Panc1 (cell line): ENCODE data around the gene LMOD1. TPM values are rescaled to one million over a fixed set of nuclear protein-coding genes. Genes with fewer than 3 reads are reported as not detected.

Experiments used
- ATAC-seq: fragments of 200-7000 bp; cut with Tn5 transposase; 2 replicates; pipeline ENCODE4 v1.9.1; 2020; ENCODE audit warnings: mild to moderate bottlenecking, moderate library complexity
- BruUV-seq: library from RNA; stranded (reverse); fragments of 400-500 nt; replicated peaks from 2 replicates; lab custom pipeline; 2021; lab: Mats Ljungman, UMichigan
- CTCF ChIA-PET: fragments of 300-600 bp; sonication (Branson Sonifier 250); formaldehyde crosslinking; loops from one replicate; lab custom pipeline; 2022; ENCODE audit warnings: antibody characterized with exemption; lab: Charles Lee
- POLR2A ChIA-PET: fragments of 300-600 bp; sonication (Branson Sonifier 250); formaldehyde crosslinking; loops from one replicate; lab custom pipeline; 2022; ENCODE audit warnings: antibody characterized with exemption; lab: Charles Lee
- DNase-seq: peaks from one replicate; pipeline ENCODE4 v3.0.0-alpha.2; 2010; ENCODE audit warnings: low read depth, low spot score
- H3K27ac ChIP-seq: 2 replicates; pipeline ENCODE4 v1.5.1; 2011; ENCODE audit warnings: mild to moderate bottlenecking, low read length, inconsistent platforms
- H3K27me3 ChIP-seq: fragments of 200-500 bp; sonication (Bioruptor generic); 2 replicates; pipeline ENCODE4 v1.6.0; 2014; ENCODE audit warnings: low read length, inconsistent platforms; ENCODE audit not compliant: control insufficient read depth, insufficient read depth
- H3K36me3 ChIP-seq: fragments of 200-500 bp; sonication (Bioruptor generic); 2 replicates; pipeline ENCODE4 v1.5.1; 2014; ENCODE audit warnings: inconsistent platforms, mild to moderate bottlenecking, low read length, moderate library complexity; ENCODE audit not compliant: control insufficient read depth, insufficient read depth
- H3K4me1 ChIP-seq: 2 replicates; pipeline ENCODE4 v1.5.1; 2011; ENCODE audit warnings: inconsistent platforms, mild to moderate bottlenecking, low read length, moderate library complexity; ENCODE audit not compliant: control insufficient read depth, insufficient read depth
- H3K4me3 ChIP-seq, 2 experiments: 2 replicates each; pipeline ENCODE4 v1.5.1; 2011 to 2012; ENCODE audit warnings: low read depth in 2 of 2, low read length in 2 of 2, mild to moderate bottlenecking in 2 of 2, inconsistent platforms in 1 of 2, moderate library complexity in 1 of 2
- H3K9me3 ChIP-seq: fragments of 200-500 bp; sonication (Bioruptor generic); 2 replicates; pipeline ENCODE4 v1.5.1; 2014; ENCODE audit warnings: low read depth, mild to moderate bottlenecking, inconsistent platforms, low read length, moderate library complexity; ENCODE audit not compliant: control insufficient read depth, insufficient read depth
- POLR2AphosphoS5 ChIP-seq: IDR thresholded peaks from 2 replicates; pipeline ENCODE4 v1.6.1; 2012; ENCODE audit warnings: mild to moderate bottlenecking, low read depth, low read length, moderate library complexity
- SIN3A ChIP-seq: IDR thresholded peaks from 2 replicates; pipeline ENCODE4 v1.6.1; 2012; ENCODE audit warnings: low read depth, mild to moderate bottlenecking, low read length, moderate library complexity, borderline replicate concordance; ENCODE audit not compliant: insufficient read depth
- TCF7L2 ChIP-seq: IDR thresholded peaks from 2 replicates; pipeline ENCODE4 v1.6.1; 2011; ENCODE audit warnings: mild to moderate bottlenecking, low read depth, low read length, inconsistent platforms
- in situ Hi-C: cut with HindIII; loops from 2 replicates; pipeline ENCODE4 v1.10.0; 2016; ENCODE audit warnings: low sequenced_read_pairs, low pct_unique_long_range_greater_than_20kb
- intact Hi-C: fragments of 100-400 bp; cut with micrococcal nuclease; formaldehyde crosslinking; loops from one replicate; pipeline ENCODE4 v1.10.0; 2022; ENCODE audit not compliant: unreplicated experiment
- total RNA-seq: library from RNA; stranded (reverse); gene quantifications from one replicate; pipeline ENCODE4 v1.2.1, GENCODE V29; 2021; ENCODE audit not compliant: unreplicated experiment
- TF ChIP-seq, protein P1 (sequence below), 2 experiments: IDR thresholded peaks; 2 replicates each; pipeline ENCODE4 v1.6.1; 2011 to 2012; ENCODE audit warnings: low read depth in 2 of 2, control low read depth in 1 of 2, low read length in 1 of 2, mild to moderate bottlenecking in 1 of 2, moderate library complexity in 1 of 2; ENCODE audit not compliant: insufficient read depth in 1 of 2
- TF ChIP-seq, protein P2 (sequence below): fragments of 450-650 bp; IDR thresholded peaks from 2 replicates; pipeline ENCODE4 v1.5.1; 2017; ENCODE audit warnings: mild to moderate bottlenecking

Gene LMOD1
- total RNA-seq, 1 experiment from 2014 or later = 0.13 TPM

DNA sequence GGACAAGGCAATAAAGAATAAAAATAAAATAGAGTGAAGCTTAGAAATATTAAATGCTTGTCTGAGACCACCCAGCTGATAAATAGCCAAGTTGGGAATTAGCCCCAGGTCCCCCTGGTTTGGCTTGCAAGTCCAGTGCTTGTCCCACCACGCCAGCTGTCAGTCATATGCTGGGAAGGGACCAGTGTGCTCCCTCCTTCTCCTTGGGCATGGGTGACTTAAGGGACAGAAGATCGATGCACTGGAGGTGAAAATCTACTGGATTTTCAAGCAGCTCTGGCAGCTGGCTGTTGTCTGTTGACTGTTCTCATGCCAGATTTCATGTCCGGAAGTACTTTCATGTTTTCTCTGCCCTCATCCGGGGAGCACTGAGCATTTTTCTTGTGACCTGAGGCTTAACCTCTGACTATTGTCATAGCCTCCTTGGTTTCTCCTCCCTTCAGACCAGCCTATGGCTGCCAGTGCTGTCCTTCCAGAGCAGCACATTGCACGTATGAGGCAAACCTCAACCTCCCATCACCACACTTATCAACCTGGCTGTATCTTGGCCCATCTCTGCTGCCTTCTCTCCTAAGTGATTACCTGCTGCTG, 12.4 kb downstream of the LMOD1 start (continued):
- TF ChIP-seq, protein P1, sequence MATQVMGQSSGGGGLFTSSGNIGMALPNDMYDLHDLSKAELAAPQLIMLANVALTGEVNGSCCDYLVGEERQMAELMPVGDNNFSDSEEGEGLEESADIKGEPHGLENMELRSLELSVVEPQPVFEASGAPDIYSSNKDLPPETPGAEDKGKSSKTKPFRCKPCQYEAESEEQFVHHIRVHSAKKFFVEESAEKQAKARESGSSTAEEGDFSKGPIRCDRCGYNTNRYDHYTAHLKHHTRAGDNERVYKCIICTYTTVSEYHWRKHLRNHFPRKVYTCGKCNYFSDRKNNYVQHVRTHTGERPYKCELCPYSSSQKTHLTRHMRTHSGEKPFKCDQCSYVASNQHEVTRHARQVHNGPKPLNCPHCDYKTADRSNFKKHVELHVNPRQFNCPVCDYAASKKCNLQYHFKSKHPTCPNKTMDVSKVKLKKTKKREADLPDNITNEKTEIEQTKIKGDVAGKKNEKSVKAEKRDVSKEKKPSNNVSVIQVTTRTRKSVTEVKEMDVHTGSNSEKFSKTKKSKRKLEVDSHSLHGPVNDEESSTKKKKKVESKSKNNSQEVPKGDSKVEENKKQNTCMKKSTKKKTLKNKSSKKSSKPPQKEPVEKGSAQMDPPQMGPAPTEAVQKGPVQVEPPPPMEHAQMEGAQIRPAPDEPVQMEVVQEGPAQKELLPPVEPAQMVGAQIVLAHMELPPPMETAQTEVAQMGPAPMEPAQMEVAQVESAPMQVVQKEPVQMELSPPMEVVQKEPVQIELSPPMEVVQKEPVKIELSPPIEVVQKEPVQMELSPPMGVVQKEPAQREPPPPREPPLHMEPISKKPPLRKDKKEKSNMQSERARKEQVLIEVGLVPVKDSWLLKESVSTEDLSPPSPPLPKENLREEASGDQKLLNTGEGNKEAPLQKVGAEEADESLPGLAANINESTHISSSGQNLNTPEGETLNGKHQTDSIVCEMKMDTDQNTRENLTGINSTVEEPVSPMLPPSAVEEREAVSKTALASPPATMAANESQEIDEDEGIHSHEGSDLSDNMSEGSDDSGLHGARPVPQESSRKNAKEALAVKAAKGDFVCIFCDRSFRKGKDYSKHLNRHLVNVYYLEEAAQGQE (IDR thresholded peaks at IDR 0.05; ENCODE audit: insufficient read depth in 1 of 2, low read depth in 2 of 2, low read length in 1 of 2) = no peak

DNA sequence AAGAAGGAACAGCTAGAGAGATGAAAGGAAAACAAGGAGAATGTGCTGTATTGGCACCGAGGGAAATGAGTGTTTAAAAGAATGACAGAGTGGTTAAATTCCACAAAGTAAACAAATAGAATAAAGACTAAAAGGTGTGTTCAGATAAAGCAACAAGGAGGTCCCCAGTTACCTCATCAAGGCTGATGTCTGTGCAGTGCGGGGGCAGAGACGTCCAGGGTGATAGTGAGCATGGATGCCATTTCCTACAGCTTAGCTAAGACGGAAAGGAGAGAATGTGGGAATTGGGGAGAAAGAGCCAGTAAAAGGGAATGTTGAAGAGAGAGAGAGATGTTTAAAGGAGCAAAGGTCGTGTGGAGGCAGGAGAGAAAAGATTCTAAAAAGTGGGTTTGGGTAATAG, 15.5 kb downstream of the LMOD1 start:
- no peak overlapping the region for H3K27ac ChIP-seq
- BruUV-seq = no TSS peak
- H3K4me3 ChIP-seq = no peak overlapping the region
- H3K9me3 ChIP-seq = no peaks in the 10 kb centered on the region
- ATAC-seq (no peak), DNase-seq (no peak)
- no peaks in the 10 kb centered on the region for H3K36me3 ChIP-seq
- H3K27me3 ChIP-seq = peaks cover 6% of the 10 kb centered on the region
- in situ Hi-C loops = no loop called here
- intact Hi-C loops = no loop called here
- ChIA-PET CTCF (no interaction called here), POLR2A (no interaction called here)
- TF ChIP-seq SIN3A = no peak
- TF ChIP-seq, protein P1 (IDR thresholded peaks at IDR 0.05; ENCODE audit: insufficient read depth in 1 of 2, low read depth in 2 of 2, low read length in 1 of 2) = no peak
- no peak for TF ChIP-seq TCF7L2
- no peak for TF ChIP-seq POLR2AphosphoS5
- TF ChIP-seq, protein P2, sequence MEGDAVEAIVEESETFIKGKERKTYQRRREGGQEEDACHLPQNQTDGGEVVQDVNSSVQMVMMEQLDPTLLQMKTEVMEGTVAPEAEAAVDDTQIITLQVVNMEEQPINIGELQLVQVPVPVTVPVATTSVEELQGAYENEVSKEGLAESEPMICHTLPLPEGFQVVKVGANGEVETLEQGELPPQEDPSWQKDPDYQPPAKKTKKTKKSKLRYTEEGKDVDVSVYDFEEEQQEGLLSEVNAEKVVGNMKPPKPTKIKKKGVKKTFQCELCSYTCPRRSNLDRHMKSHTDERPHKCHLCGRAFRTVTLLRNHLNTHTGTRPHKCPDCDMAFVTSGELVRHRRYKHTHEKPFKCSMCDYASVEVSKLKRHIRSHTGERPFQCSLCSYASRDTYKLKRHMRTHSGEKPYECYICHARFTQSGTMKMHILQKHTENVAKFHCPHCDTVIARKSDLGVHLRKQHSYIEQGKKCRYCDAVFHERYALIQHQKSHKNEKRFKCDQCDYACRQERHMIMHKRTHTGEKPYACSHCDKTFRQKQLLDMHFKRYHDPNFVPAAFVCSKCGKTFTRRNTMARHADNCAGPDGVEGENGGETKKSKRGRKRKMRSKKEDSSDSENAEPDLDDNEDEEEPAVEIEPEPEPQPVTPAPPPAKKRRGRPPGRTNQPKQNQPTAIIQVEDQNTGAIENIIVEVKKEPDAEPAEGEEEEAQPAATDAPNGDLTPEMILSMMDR = no peak
- no peaks in the 10 kb centered on the region for H3K4me1 ChIP-seq

DNA sequence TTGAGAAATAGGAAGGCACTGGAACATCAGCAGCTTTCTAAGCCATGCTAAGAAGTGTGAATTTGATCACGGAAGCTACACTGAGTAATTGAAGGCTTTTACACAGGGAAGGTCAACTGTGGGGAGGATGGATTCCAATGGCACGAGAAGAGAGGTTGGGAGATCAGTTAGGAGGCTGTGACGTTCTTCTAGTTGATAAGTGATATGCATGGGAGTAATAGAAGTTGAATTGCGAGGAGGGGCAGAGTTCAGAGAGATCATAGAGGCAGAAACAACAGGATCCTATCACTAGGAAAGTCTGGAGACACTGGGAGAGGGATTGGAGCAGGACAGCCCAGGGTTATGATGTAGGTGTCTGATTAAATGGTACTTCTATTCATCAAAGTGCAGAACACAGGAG, 16.2 kb downstream of the LMOD1 start:
- in situ Hi-C loops (no loop called here), intact Hi-C loops (no loop called here)
- CTCF ChIA-PET = no interaction called here
- TF ChIP-seq, protein P1 (IDR thresholded peaks at IDR 0.05; ENCODE audit: insufficient read depth in 1 of 2, low read depth in 2 of 2, low read length in 1 of 2) = no peak
- TF ChIP-seq, protein P2 = no peak
- no peak for TF ChIP-seq POLR2AphosphoS5
- no peak for TF ChIP-seq TCF7L2
- TF ChIP-seq SIN3A = no peak
- H3K9me3 ChIP-seq = no peaks in the 10 kb centered on the region
- no peak for DNase-seq
- no peaks in the 10 kb centered on the region for H3K4me1 ChIP-seq
- H3K4me3 ChIP-seq = no peak overlapping the region
- ATAC-seq = no peak
- peaks cover 6% of the 10 kb centered on the region for H3K27me3 ChIP-seq
- POLR2A ChIA-PET = no interaction called here
- no TSS peak for BruUV-seq
- no peak overlapping the region for H3K27ac ChIP-seq
- H3K36me3 ChIP-seq = no peaks in the 10 kb centered on the region
